Measurements from ENCODE around the gene BPIFA3.

GRCh38 chr20:33237989-33238388, 20.8 kb downstream of the BPIFA3 start:
- no peak for TF ChIP-seq POLR2AphosphoS5 (IDR thresholded peaks at IDR 0.05; ENCODE audit: borderline replicate concordance, low read depth, low read length)
- TF ChIP-seq EZH2 (IDR thresholded peaks at IDR 0.05) = no peak
